ENCODE results near the gene RENBP.

The RENBP gene

DNA sequence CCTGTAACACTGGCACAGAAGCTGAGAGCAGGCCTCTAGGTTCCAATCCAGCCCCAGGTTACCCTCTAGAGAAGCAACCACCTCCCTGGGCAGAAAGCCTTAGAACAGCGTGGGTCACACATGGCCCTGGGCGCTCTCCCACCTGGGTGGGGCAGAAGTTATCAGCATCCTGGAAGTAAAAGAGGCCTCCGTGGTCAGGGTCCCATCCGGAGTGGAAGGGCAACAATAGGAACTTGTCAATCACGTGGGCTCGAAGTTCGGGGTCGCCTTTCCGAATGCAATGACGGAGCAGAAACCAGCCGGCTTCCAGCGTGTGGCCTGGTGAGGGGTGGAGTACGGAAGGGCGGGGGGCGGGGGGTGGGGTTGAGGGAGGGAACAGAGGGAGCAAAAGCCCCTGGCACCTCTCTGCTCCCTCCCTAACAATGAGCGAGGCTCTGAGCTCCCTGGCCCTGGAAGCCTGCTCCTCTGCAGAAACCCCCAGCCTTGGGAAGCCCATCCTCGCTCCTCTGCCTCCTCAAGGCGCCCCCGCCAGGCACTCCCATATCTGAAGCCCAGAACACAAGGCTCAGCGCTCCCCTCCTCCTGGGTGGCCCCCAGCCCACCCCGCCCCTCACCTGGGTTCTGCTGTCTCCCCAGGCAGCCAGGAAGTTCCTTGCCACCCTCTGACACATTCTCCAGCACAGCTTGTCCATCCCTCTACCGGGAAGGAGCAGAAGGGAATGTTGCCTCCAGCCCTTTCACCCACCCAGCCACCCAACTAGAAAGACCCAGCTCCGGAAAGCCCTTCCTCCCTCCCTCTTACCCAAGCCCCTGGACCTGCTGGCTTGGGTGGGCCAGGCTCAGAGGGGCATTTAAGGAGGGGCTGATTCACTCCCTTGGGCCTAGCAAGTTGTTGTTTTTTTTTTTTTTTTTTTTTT is 2.8 kb downstream of the RENBP start:
- no peak overlapping the region for H3K4me3 ChIP-seq (ENCODE audit: low read depth, low read length)
- DNase-seq (ENCODE audit: low read depth), result no peak
- TF ChIP-seq, protein P1, sequence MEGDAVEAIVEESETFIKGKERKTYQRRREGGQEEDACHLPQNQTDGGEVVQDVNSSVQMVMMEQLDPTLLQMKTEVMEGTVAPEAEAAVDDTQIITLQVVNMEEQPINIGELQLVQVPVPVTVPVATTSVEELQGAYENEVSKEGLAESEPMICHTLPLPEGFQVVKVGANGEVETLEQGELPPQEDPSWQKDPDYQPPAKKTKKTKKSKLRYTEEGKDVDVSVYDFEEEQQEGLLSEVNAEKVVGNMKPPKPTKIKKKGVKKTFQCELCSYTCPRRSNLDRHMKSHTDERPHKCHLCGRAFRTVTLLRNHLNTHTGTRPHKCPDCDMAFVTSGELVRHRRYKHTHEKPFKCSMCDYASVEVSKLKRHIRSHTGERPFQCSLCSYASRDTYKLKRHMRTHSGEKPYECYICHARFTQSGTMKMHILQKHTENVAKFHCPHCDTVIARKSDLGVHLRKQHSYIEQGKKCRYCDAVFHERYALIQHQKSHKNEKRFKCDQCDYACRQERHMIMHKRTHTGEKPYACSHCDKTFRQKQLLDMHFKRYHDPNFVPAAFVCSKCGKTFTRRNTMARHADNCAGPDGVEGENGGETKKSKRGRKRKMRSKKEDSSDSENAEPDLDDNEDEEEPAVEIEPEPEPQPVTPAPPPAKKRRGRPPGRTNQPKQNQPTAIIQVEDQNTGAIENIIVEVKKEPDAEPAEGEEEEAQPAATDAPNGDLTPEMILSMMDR (IDR thresholded peaks at IDR 0.05; ENCODE audit: control insufficient read depth, extremely low read depth, insufficient read depth), result no peak

DNA sequence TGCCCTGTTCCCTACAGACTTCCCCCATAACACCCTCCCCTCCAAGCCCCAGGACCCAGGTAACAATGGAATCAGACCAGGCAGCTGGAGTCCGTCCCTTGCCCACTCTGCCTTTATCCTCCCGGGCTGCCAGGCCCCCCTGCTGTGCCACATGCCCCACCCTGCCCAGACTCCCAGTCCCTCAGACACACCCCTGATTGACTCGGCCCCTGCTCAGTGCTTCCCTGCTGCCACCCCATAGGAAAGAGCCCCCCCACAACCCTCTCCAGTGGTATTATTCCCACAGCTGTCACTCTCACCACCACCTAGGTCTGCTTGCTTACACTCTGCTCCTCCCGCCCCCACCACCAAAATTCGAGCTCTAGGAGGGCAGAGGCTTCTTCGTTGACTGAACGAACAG is 4.9 kb downstream of the RENBP start:
- DNase-seq (ENCODE audit: low read depth), result no peak

DNA sequence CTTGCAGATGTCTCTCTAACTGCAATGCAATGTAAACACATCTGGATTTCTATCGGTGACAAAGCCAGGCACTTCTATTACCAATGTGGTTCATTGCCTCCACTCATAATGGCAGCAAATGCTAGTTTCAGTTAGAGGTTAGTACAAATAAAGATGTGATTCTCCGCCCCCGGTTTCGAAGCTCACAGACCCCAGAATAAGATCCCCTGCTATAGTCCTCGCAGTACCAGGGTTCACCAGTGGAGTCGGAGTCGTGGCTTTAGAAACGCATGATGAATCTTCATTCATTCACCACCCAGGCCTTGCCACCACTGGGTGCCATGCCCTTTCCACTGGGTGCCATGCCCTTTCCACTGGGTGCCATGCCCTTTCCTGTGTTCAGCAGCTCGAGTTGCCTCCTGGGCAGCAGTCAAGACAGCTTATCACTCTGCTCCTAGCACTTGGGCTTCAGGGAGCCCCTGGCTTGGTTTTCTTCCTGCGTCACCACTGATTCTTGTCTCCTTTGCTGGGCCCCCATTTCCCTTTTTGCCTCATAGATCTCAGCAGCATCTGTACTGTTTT is 6.1 kb downstream of the RENBP start:
- no peak overlapping the region for H3K4me3 ChIP-seq (ENCODE audit: low read depth, low read length)
- no peak for DNase-seq (ENCODE audit: low read depth)
- TF ChIP-seq, protein P1 (IDR thresholded peaks at IDR 0.05; ENCODE audit: control insufficient read depth, extremely low read depth, insufficient read depth), result no peak

More for the DNA sequence above, 4.9 kb downstream of the RENBP start:
- no peak overlapping the region for H3K4me3 ChIP-seq (ENCODE audit: low read depth, low read length)
- TF ChIP-seq, protein P1 (IDR thresholded peaks at IDR 0.05; ENCODE audit: control insufficient read depth, extremely low read depth, insufficient read depth), result no peak

DNA sequence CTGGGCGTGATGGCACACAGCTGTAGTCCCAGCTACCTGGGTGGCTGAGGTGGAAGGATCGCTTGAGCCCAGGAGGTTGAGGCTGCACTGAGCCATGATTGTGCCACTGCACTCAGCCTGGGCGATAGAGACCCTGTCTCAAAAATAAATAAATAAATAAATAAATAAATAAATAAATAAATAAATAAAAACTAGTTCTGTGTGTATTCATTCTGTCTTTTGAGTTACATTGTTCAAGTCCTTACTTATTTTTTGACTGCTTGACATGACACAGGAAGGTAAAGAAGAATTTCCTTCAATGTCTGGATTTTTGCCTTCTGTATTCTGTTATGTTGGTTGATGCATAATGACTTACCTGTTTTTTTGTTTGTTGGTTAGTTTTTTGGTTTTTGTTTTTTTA is 7.4 kb downstream of the RENBP start:
- no peak overlapping the region for H3K4me3 ChIP-seq (ENCODE audit: low read depth, low read length)
- TF ChIP-seq, protein P1 (IDR thresholded peaks at IDR 0.05; ENCODE audit: control insufficient read depth, extremely low read depth, insufficient read depth), result no peak
- DNase-seq (ENCODE audit: low read depth), result no peak

DNA sequence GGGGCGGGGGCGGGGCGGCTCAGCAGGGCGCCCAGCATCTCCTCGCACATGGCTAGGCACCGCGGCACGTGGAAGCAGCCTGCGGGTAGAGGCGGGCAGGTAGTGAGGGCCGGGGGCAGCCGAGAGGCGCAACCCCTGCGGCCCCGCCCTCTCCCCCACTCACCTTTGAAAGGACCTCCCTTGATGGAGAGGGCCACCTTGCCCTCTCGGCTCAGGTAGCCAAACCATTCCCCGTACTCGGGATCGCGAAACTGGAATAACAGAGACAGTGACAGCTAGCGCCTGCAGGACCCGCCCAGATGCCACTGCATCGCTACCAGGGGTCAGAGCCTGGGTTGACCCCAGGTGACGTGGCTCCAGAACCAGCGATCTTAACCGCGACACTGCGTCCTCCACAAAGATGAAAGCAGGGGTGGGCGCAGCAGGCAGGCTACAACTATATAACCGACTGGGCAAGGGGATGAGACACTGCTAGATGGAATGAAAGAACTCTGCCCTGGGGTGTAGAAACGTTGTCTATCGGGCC is 9.1 kb downstream of the RENBP start:
- TF ChIP-seq, protein P1 (IDR thresholded peaks at IDR 0.05; ENCODE audit: control insufficient read depth, extremely low read depth, insufficient read depth), result no peak
- peak overlapping the region; percentile 42 for H3K4me3 ChIP-seq (ENCODE audit: low read depth, low read length)
- no peak for DNase-seq (ENCODE audit: low read depth)

DNA sequence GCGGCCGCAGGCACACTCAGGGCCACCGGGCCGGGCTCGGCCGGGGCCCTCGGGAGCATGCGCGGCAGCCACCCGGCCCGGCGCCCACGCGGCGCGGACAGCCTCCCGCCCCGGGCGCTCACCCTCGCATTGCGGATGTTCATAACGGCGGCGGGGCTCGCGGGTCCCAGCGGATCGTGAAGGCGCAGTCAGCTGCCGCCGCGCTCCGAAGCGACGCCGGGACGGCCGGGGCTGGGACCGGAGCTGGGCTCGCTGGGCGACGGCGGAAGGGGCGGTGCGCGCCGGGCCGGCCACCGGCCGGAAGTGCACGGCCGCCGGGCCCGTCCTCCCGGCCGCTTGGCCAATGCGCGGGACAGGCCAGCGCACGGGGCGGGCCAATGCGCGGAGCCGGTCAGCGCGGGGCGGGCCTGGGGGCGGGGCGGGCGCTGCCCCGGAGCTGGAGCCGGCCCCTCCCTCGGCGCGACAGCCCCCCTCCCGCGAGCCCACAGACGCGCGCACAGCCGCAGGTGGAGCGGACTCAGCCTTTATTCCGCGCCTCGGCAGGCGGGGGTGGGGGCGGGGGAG is 9.6 kb downstream of the RENBP start, which contains the start of gene NAA10:
Gene NAA10, minus strand, starts transcription at position 276 of the 564 bp plus-strand sequence. Its CDS starts 133 bp downstream, at position 143.
- peak within 1 kb of the TSS; percentile 70 for H3K4me3 ChIP-seq (ENCODE audit: low read depth, low read length)
- DNase-seq (ENCODE audit: low read depth), result no peak
- TF ChIP-seq, protein P1 (IDR thresholded peaks at IDR 0.05; ENCODE audit: control insufficient read depth, extremely low read depth, insufficient read depth), result no peak

All from LNCaP clone FGC (cell line).